D721Med (cell line): ENCODE measurements around the gene MBD2.

Source experiments
- DNase-seq: peaks from one replicate; pipeline ENCODE4 v3.0.0; 2011; ENCODE audit warnings: low spot score; ENCODE audit not compliant: insufficient read length
- FAIRE-seq: peaks from 2 replicates; lab custom pipeline; 2011; peaks lifted over from hg19 to GRCh38; lab: Jason Lieb, UNC
- TF ChIP-seq, protein P1 (sequence below): IDR thresholded peaks from 2 replicates; pipeline ENCODE4 v1.5.1; 2012; ENCODE audit warnings: mild to moderate bottlenecking, control low read depth; ENCODE audit not compliant: insufficient read depth; ENCODE audit errors: missing control alignments

Gene MBD2

DNA sequence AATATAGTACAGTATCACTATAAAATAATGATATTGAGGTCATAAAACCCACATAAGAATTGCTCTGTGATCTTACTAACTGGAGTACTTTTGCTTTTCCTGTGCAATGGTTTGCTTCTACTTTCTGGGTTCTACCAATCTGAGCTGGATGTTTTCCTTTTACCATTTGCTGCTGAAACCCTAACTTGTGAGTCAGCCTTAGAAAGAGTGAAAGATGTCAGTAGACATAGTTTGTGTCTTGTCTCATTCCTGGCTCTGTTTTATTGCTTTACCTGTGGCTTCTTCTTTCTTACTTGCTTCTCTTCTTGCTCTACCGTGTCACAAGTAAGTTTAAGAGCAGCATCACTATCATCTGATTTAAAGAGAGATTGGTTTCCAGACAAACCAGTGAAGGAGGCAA, 61.0 kb downstream of the MBD2 start:
- TF ChIP-seq, protein P1, sequence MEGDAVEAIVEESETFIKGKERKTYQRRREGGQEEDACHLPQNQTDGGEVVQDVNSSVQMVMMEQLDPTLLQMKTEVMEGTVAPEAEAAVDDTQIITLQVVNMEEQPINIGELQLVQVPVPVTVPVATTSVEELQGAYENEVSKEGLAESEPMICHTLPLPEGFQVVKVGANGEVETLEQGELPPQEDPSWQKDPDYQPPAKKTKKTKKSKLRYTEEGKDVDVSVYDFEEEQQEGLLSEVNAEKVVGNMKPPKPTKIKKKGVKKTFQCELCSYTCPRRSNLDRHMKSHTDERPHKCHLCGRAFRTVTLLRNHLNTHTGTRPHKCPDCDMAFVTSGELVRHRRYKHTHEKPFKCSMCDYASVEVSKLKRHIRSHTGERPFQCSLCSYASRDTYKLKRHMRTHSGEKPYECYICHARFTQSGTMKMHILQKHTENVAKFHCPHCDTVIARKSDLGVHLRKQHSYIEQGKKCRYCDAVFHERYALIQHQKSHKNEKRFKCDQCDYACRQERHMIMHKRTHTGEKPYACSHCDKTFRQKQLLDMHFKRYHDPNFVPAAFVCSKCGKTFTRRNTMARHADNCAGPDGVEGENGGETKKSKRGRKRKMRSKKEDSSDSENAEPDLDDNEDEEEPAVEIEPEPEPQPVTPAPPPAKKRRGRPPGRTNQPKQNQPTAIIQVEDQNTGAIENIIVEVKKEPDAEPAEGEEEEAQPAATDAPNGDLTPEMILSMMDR: no peak
- no peak for DNase-seq
- peak; percentile 91 for FAIRE-seq

DNA sequence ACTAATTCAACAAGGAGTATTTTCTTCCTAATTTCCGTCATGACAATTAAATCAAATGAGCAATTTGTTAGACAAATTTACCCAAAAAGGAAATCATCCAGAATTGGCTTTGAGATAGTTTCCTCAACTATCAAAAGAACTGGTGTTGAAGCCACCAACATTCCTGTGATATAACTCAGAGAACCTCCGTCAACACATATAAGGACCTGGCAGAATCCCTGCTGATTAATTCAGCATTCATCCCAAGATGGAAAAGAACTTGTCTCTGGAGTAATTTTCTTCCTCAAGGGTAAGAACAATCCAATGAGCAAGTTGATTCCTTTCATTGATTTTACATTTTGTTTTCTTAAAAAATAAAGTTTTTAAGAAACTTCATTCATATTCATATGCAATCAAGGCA, 62.0 kb downstream of the MBD2 start:
- TF ChIP-seq, protein P1: no peak
- FAIRE-seq: peak; percentile 96
- no peak for DNase-seq

DNA sequence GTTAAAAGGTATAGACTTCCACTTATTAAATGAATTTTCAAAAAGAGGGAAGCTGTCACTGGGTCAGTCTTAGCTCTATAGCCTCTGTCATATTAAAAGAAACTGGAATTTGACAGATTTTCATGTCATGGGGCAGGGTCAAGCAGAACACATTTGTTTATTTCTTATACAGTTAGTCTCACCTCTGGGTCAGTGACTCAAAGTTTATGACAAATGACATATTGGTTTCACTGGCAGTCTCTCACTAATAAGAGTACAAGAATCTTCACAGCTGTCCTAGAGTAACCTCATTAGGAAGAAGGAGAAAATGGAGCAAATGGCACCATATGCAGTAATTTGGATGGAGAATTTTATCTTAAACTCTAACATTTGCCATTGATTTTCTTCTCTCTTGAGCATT, 63.2 kb downstream of the MBD2 start:
- TF ChIP-seq, protein P1: no peak
- FAIRE-seq: peak; percentile 66
- no peak for DNase-seq

DNA sequence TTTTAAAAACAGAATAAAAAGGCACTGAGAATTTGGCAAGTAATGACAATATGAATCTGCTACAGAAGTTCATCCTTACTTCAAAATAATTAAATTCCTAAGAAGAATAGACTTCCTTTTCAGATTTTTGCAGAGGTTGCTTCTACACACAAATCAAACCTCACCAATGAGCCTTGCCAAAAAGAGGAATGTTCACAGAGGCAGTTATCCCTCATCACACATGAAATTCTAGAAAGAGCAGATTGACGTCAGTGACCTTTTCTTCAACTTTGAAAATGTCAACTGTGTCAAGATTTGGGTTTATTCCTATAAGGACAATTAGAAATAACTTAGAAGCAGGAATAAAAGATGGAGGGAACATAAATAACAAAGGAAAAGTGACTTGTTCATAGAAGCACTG, 64.6 kb downstream of the MBD2 start:
- DNase-seq (no peak), FAIRE-seq (no peak)

DNA sequence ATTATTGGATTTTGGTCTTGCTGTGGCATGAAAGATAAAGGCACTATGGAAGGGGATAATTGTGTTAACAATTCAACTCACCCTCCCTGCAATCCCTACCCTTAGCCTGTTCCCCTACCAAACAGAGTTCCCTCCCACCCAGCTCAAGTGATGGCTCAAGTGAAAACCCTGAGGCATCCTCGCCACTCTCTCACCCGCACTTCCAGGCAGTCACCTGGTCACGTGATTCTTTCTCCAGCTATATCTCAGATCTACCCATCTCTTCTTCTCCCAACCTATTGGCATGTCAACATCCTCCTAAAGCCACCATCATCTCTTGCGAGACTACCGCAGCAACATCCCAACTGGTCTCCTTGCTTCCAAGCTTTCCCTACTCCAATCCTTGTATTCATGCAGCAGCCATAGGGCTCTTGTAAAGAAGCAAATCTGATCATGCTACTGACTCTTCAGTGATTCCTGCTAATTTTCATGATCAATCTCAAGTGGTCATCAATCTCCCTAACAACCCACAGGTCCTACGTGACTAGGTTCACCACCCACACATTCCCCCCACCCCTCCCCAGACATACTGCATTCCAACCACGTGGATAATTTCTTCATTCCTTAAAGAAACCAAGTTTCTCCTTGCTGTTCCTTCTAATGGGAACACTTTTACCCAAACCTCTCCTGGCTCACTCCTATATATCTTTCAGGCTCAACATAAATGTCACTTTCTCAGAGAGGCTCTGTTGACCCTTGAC, 66.7 kb downstream of the MBD2 start:
- no peak for DNase-seq

More for the DNA sequence above, 64.6 kb downstream of the MBD2 start:
- TF ChIP-seq, protein P1: no peak

DNA sequence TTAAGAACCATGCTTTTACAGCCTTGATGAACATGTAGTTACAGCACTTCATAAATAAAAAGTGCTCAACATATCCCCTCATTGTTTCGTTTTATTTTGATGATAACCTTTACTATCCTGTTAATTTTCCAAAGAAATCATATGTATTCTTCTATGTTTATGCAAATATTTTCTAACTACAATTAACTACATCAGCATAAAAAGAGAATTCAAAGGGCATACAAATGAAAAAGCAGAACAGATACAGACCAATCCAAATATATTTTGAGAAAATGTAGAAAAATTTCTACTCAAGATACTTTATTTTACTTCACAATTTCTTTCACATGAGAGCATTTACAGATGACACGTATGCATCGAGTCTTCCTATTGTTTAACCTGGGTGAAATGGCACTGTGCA, 69.1 kb downstream of the MBD2 start:
- TF ChIP-seq, protein P1: no peak
- FAIRE-seq (peak; percentile 96), DNase-seq (no peak)

More for the DNA sequence above, 66.7 kb downstream of the MBD2 start:
- TF ChIP-seq, protein P1: no peak
- peak; percentile 95 for FAIRE-seq

DNA sequence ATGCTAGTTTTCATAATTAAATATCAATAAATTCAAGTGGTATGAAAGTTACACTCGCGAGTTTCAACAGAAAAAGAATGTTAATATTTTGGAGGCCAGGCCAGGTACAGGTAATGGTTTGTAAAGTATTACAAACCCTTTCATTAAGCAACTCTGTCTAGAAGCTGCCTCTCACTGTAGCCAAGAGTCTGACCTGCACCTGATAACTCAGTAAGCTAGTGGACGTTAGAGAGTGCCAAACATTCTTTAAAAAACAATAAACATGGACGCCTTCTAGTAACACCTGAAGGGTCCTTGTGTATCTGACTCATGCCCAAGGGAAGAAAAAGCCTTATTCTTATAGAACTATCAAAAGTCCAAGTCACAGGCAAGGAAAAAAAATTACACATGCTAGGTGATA, 70.2 kb downstream of the MBD2 start:
- no peak for DNase-seq
- FAIRE-seq: no peak
- TF ChIP-seq, protein P1: no peak
